GM12878 (cell line): Measurements from ENCODE around the gene CACUL1. TPM values are rescaled to one million over a fixed set of nuclear protein-coding genes. Genes with fewer than 3 reads are reported as not detected.

Experiments
- ATAC-seq: fragments of 200-7000 bp; cut with Tn5 transposase; 3 replicates; pipeline ENCODE4 v1.9.1; 2020; ENCODE audit warnings: mild to moderate bottlenecking, moderate library complexity
- BruUV-seq: library from RNA; stranded (reverse); fragments of 400-500 nt; replicated peaks from 2 replicates; lab custom pipeline; 2021; lab: Mats Ljungman, UMichigan
- CTCF ChIA-PET: fragments of 300-600 bp; sonication (Branson Sonifier 250); formaldehyde crosslinking; extraction: SDS; loops from one replicate; lab custom pipeline; 2021; ENCODE audit warnings: inconsistent platforms; lab: Yijun Ruan, JAX
- POLR2A ChIA-PET: fragments of 350-600 bp; formaldehyde crosslinking; extraction: SDS; loops from one replicate; lab custom pipeline; 2021; ENCODE audit warnings: inconsistent platforms; lab: Charles Lee
- RAD21 ChIA-PET: fragments of 300-600 bp; sonication (Branson Sonifier 250); formaldehyde crosslinking; loops from one replicate; lab custom pipeline; 2023; ENCODE audit warnings: antibody characterized with exemption; ENCODE audit not compliant: unreplicated experiment; lab: Charles Lee
- SMC1A ChIA-PET: fragments of 300-600 bp; sonication (Branson Sonifier 250); formaldehyde crosslinking; loops from one replicate; lab custom pipeline; 2023; ENCODE audit not compliant: unreplicated experiment, uncharacterized antibody; lab: Charles Lee
- DNase-seq: peaks from one replicate; pipeline ENCODE4 v3.0.0-alpha.2; 2011; ENCODE audit warnings: low read depth, low spot score
- FAIRE-seq: peaks from 3 replicates; lab custom pipeline; 2011; peaks lifted over from hg19 to GRCh38; lab: Jason Lieb, UNC
- H2AFZ ChIP-seq: 2 replicates; pipeline ENCODE4 v1.6.0; 2011; ENCODE audit warnings: low read depth, low read length, control low read depth; ENCODE audit not compliant: control insufficient read depth
- H3K27ac ChIP-seq: 2 replicates; pipeline ENCODE4 v1.5.1; 2011; ENCODE audit warnings: control low read depth; ENCODE audit not compliant: control insufficient read depth, insufficient read depth
- H3K27me3 ChIP-seq, 2 experiments: replicated peaks in 1 of 2; 2 replicates each; pipeline versions ENCODE4 v1.6.0 to v1.6.1; 2011; ENCODE audit warnings: low read length in 1 of 2; ENCODE audit not compliant: control insufficient read depth in 2 of 2, insufficient read depth in 2 of 2
- H3K36me3 ChIP-seq, 2 experiments: 2 replicates each; pipeline ENCODE4 v1.5.1; 2011; ENCODE audit warnings: low read length in 1 of 2; ENCODE audit not compliant: control insufficient read depth in 2 of 2, insufficient read depth in 2 of 2
- H3K4me1 ChIP-seq: 2 replicates; pipeline ENCODE4 v1.6.1; 2011; ENCODE audit warnings: mild to moderate bottlenecking, low read length, moderate library complexity, mixed read lengths; ENCODE audit not compliant: control insufficient read depth, insufficient read depth
- H3K4me2 ChIP-seq: 2 replicates; pipeline ENCODE4 v1.6.0; 2011; ENCODE audit warnings: control low read depth; ENCODE audit not compliant: control insufficient read depth, insufficient read depth
- H3K4me3 ChIP-seq: fragments of 200-600 bp; sonication (generic); 2 replicates; pipeline ENCODE4 v1.5.1; 2016
- H3K79me2 ChIP-seq: 2 replicates; pipeline ENCODE4 v1.6.0; 2011; ENCODE audit warnings: low read length; ENCODE audit not compliant: control insufficient read depth, insufficient read depth
- H3K9ac ChIP-seq: 2 replicates; pipeline ENCODE4 v1.8.0; 2011; ENCODE audit warnings: low read length, control low read depth, mixed read lengths; ENCODE audit not compliant: control insufficient read depth, insufficient read depth
- H3K9me3 ChIP-seq: replicated peaks from 3 replicates; pipeline ENCODE4 v1.5.1; 2011; ENCODE audit warnings: mild to moderate bottlenecking, low read length; ENCODE audit not compliant: control insufficient read depth, insufficient read depth
- H4K20me1 ChIP-seq: 2 replicates; pipeline ENCODE4 v1.6.0; 2011; ENCODE audit not compliant: control insufficient read depth, insufficient read depth
- ASH2L ChIP-seq: fragments of 300-600, 200-600 bp; sonication (generic); IDR thresholded peaks from 2 replicates; pipeline ENCODE4 v1.6.1; 2017; ENCODE audit warnings: low read depth, mild to moderate bottlenecking, borderline replicate concordance
- MYC ChIP-seq: IDR thresholded peaks from 2 replicates; pipeline ENCODE4 v1.6.1; 2011; ENCODE audit warnings: mild to moderate bottlenecking, low read length, moderate library complexity, inconsistent platforms; ENCODE audit not compliant: insufficient read depth, insufficient replicate concordance, insufficient read length, severe bottlenecking
- NRF1 ChIP-seq: conservative IDR thresholded peaks from 2 replicates; pipeline ENCODE4 v1.6.1; 2011; ENCODE audit warnings: mild to moderate bottlenecking, low read depth, low read length, improper control_type of control experiment
- PBX3 ChIP-seq: IDR thresholded peaks from 2 replicates; pipeline ENCODE4 v1.6.1; 2011; ENCODE audit warnings: mild to moderate bottlenecking, low read depth, low read length, moderate library complexity; ENCODE audit not compliant: insufficient replicate concordance
- SUZ12 ChIP-seq: fragments of 200-600 bp; sonication (generic); IDR thresholded peaks from one replicate; pipeline ENCODE4 v1.6.1; 2018; ENCODE audit warnings: antibody characterized with exemption, mild to moderate bottlenecking; ENCODE audit not compliant: unreplicated experiment
- TBL1XR1 ChIP-seq: IDR thresholded peaks from 2 replicates; pipeline ENCODE4 v1.6.1; 2012; ENCODE audit warnings: low read depth, low read length, improper control_type of control experiment
- TCF12 ChIP-seq: IDR thresholded peaks from 2 replicates; pipeline ENCODE4 v1.6.1; 2011; ENCODE audit warnings: low read depth, mild to moderate bottlenecking, low read length
- WRNIP1 ChIP-seq: IDR thresholded peaks from 2 replicates; pipeline ENCODE4 v1.6.1; 2011; ENCODE audit warnings: low read depth, low read length, improper control_type of control experiment, borderline replicate concordance
- ZBED1 ChIP-seq: IDR thresholded peaks from 2 replicates; pipeline ENCODE4 v1.6.1; 2016; ENCODE audit warnings: borderline replicate concordance
- ZNF274 ChIP-seq: IDR thresholded peaks from one replicate; pipeline ENCODE4 v1.8.0; 2011; ENCODE audit not compliant: insufficient read length, insufficient read depth
- WGBS: methylation state at CpG from one replicate; pipeline ENCODE4 v1.1.6; 2016; ENCODE audit warnings: low lambda C conversion rate; ENCODE audit not compliant: insufficient replicate concordance, insufficient coverage; ENCODE audit errors: missing lambda C conversion rate; 5-methylcytosine and 5-hydroxymethylcytosine counted together
- in situ Hi-C: fragments of 300-500 bp; cut with MboI; formaldehyde crosslinking; loops from 9 replicates; pipeline ENCODE4 v1.14.3; 2018; ENCODE audit warnings: mixed read lengths
- intact Hi-C: fragments of 100-400 bp; cut with micrococcal nuclease; formaldehyde crosslinking; loops from one replicate; pipeline ENCODE4 v1.14.2; 2022; ENCODE audit not compliant: unreplicated experiment
- polyA plus RNA-seq, 11 experiments: library from polyadenylated mRNA; depleted of rRNA in 4 of 11; unstranded in 6 of 11; stranded (reverse) in 5 of 11; fragments of >200 nt; fragmentation: Nextera tagmentation in 4 of 11; fragmentation: Illumina TruSeq in 1 of 11; extraction: Ambion mirVana in 4 of 11; extraction: Trizol in 1 of 11; gene quantifications; 1 replicate in 1 of 11; 2 replicates in 10 of 11; pipeline versions ENCODE4 v1.2.1 to v1.2.3, GENCODE V29; 2011 to 2016; ENCODE audit warnings: inconsistent platforms in 2 of 11, missing spikeins in 2 of 11, low read depth in 1 of 11
- total RNA-seq, 4 experiments: library from RNA; depleted of rRNA in 3 of 4; stranded (reverse); fragments of >200 nt in 3 of 4; fragmentation: Illumina TruSeq in 1 of 4; extraction: Trizol in 1 of 4; gene quantifications; 2 replicates each; pipeline versions ENCODE4 v1.2.1 to v1.2.3, GENCODE V29; 2013 to 2021
- TF ChIP-seq, protein P1 (sequence below): fragments of 450-650 bp; conservative IDR thresholded peaks from 2 replicates; pipeline ENCODE4 v1.6.1; 2017; ENCODE audit warnings: mild to moderate bottlenecking, moderate library complexity

Gene CACUL1
- total and polyA plus RNA-seq, 10 of the 15 experiments (the other 5 are each of a cell fraction or from before 2014, with no cell fraction given), result 7.4 to 23.2 (median 13.0) TPM

- ATAC-seq (no peak), FAIRE-seq (no peak), DNase-seq (no peak)
- Histone ChIP-seq H3K4me2 (no peak overlapping the region), H3K36me3 (no peaks in the 10 kb centered on the region), H3K79me2 (no peaks in the 10 kb centered on the region), H3K4me1 (peaks cover 5% of the 10 kb centered on the region; the same call in 1 of the 2 replicates), H3K9ac (no peak overlapping the region), H3K27me3 (no peaks in the 10 kb centered on the region), H4K20me1 (no peaks in the 10 kb centered on the region), H3K9me3 (no peaks in the 10 kb centered on the region), H2AFZ (no peak overlapping the region), H3K4me3 (no peak overlapping the region), H3K27ac (no peak overlapping the region)
- in situ Hi-C loops (no loop called here), intact Hi-C loops (no loop called here)
- ChIA-PET CTCF (interaction anchor here (0.7 kb wide), 1 partner anchor 11 kb away, joined by 3 read pairs; no protein-coding TSS in a partner anchor), RAD21 (no interaction called here), POLR2A (no interaction called here), SMC1A (no interaction called here)
- 71% methylated on average over 13 of the region's 36 CpGs for WGBS
- no TSS peak for BruUV-seq
- TF ChIP-seq, protein P1, sequence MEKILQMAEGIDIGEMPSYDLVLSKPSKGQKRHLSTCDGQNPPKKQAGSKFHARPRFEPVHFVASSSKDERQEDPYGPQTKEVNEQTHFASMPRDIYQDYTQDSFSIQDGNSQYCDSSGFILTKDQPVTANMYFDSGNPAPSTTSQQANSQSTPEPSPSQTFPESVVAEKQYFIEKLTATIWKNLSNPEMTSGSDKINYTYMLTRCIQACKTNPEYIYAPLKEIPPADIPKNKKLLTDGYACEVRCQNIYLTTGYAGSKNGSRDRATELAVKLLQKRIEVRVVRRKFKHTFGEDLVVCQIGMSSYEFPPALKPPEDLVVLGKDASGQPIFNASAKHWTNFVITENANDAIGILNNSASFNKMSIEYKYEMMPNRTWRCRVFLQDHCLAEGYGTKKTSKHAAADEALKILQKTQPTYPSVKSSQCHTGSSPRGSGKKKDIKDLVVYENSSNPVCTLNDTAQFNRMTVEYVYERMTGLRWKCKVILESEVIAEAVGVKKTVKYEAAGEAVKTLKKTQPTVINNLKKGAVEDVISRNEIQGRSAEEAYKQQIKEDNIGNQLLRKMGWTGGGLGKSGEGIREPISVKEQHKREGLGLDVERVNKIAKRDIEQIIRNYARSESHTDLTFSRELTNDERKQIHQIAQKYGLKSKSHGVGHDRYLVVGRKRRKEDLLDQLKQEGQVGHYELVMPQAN, result no peak
- no peak for TF ChIP-seq ZBED1
- no peak for TF ChIP-seq PBX3
- no peak for TF ChIP-seq TBL1XR1
- TF ChIP-seq ZNF274, result no peak
- no peak for TF ChIP-seq TCF12
- TF ChIP-seq NRF1, result no peak
- TF ChIP-seq SUZ12, result no peak
- TF ChIP-seq ASH2L, result no peak
- TF ChIP-seq MYC, result no peak
- no peak for TF ChIP-seq WRNIP1
These were observed 5.5 kb upstream of the CACUL1 start for GRCh38 chr10:118760265-118760664.
